Measurements from ENCODE around the gene KLF17. TPM values are rescaled to one million over a fixed set of nuclear protein-coding genes. Genes with fewer than 3 reads are reported as not detected.
"Not testable (repeated sequence)": the region's sequence is repeated elsewhere in the genome, so short reads cannot be mapped to it uniquely, and the experiment has no call there.

Gene KLF17
- total RNA-seq, 1 donor from 2014 or later = 0.23 TPM

DNA sequence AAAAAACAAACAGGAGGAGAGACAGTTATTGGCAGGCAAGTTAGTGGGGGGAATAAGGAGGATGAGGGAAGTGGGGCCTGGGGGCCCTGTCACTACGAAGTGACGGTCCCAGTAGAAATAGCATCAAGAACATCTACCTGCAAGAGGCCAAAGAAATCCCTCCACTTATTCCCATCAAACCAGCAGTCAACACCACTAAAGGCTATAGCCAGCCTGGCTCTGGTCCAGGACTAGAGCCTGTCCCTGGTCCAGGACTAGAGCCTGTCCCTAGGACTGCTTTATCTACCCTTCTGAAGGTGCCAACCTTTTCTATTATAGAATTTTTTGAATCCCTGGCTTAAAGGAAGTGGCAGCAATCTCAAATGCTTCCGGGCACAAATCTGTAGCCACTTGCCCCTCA, 19.6 kb downstream of the KLF17 start:
- TF ChIP-seq, protein P1, sequence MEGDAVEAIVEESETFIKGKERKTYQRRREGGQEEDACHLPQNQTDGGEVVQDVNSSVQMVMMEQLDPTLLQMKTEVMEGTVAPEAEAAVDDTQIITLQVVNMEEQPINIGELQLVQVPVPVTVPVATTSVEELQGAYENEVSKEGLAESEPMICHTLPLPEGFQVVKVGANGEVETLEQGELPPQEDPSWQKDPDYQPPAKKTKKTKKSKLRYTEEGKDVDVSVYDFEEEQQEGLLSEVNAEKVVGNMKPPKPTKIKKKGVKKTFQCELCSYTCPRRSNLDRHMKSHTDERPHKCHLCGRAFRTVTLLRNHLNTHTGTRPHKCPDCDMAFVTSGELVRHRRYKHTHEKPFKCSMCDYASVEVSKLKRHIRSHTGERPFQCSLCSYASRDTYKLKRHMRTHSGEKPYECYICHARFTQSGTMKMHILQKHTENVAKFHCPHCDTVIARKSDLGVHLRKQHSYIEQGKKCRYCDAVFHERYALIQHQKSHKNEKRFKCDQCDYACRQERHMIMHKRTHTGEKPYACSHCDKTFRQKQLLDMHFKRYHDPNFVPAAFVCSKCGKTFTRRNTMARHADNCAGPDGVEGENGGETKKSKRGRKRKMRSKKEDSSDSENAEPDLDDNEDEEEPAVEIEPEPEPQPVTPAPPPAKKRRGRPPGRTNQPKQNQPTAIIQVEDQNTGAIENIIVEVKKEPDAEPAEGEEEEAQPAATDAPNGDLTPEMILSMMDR (IDR thresholded peaks at IDR 0.05; ENCODE audit: unreplicated experiment) = no peak
- Mint-ChIP-seq H3K4me3 (ENCODE audit: unreplicated experiment) (no peak overlapping the region), H3K4me1 (ENCODE audit: unreplicated experiment) (peaks cover 4% of the 10 kb centered on the region), H3K27ac (ENCODE audit: unreplicated experiment) (no peak overlapping the region), H3K36me3 (ENCODE audit: low read depth, unreplicated experiment) (no peaks in the 10 kb centered on the region), H3K9me3 (ENCODE audit: unreplicated experiment) (no peaks in the 10 kb centered on the region), H3K27me3 (ENCODE audit: unreplicated experiment) (peaks cover 1% of the 10 kb centered on the region)
- no peak for DNase-seq (ENCODE audit: low spot score)

DNA sequence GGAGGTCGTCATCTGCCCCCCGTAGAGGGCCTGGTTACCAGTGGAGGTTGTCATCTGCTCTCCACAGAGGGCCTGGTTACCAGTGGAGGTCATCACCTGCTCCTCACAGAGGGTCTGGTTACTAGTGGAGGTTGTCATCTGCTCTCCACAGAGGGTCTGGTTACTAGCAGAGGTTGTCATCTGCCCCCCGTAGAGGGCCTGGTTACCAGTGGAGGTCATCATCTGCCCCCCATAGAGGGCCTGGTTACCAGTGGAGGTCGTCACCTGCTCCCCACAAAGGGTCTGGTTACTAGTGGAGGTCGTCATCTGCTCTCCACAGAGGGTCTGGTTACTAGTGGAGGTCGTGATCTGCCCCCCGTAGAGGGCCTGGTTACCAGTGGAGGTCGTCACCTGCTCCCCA, 20.9 kb downstream of the KLF17 start:
- not testable (repeated sequence) for H3K9me3 Mint-ChIP-seq (ENCODE audit: unreplicated experiment); H3K27ac Mint-ChIP-seq (ENCODE audit: unreplicated experiment); H3K4me1 Mint-ChIP-seq (ENCODE audit: unreplicated experiment); H3K4me3 Mint-ChIP-seq (ENCODE audit: unreplicated experiment); H3K27me3 Mint-ChIP-seq (ENCODE audit: unreplicated experiment); DNase-seq (ENCODE audit: low spot score); H3K36me3 Mint-ChIP-seq (ENCODE audit: low read depth, unreplicated experiment)

DNA sequence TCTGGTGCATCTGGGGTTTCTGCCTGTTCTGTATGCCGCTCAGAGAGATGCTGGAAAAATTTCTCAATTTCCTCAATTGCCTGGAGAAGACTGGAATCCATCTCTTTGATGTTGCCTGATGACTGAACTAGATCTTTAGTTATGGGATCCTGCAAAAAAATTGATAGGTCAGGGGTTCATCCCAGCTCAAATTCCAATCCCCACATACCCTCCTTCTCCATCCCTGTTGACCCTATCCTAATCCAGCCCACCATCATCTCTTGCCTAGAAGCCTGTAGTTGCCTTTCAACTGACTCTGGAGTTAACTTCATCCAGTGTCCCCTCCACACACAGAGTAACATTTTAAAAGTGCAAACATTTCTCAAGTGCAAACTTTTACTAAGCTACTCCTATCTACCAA, 22.9 kb downstream of the KLF17 start, which contains the start of gene KLF18:
Gene KLF18 (minus strand): TSS at position 101 of the 400 bp plus-strand sequence. CDS start 0 bp downstream, at position 101.
- no peak within 1 kb of the TSS for H3K27ac Mint-ChIP-seq (ENCODE audit: unreplicated experiment)
- no peak for DNase-seq (ENCODE audit: low spot score)
- H3K9me3 Mint-ChIP-seq (ENCODE audit: unreplicated experiment) = no peaks in the 10 kb centered on the region
- no peaks in the 10 kb centered on the region for H3K4me1 Mint-ChIP-seq (ENCODE audit: unreplicated experiment)
- no peaks in the 10 kb centered on the region for H3K36me3 Mint-ChIP-seq (ENCODE audit: low read depth, unreplicated experiment)
- H3K4me3 Mint-ChIP-seq (ENCODE audit: unreplicated experiment) = no peak within 1 kb of the TSS
- H3K27me3 Mint-ChIP-seq (ENCODE audit: unreplicated experiment) = peaks cover 1% of the 10 kb centered on the region
- TF ChIP-seq, protein P1 (IDR thresholded peaks at IDR 0.05; ENCODE audit: unreplicated experiment) = no peak

DNA sequence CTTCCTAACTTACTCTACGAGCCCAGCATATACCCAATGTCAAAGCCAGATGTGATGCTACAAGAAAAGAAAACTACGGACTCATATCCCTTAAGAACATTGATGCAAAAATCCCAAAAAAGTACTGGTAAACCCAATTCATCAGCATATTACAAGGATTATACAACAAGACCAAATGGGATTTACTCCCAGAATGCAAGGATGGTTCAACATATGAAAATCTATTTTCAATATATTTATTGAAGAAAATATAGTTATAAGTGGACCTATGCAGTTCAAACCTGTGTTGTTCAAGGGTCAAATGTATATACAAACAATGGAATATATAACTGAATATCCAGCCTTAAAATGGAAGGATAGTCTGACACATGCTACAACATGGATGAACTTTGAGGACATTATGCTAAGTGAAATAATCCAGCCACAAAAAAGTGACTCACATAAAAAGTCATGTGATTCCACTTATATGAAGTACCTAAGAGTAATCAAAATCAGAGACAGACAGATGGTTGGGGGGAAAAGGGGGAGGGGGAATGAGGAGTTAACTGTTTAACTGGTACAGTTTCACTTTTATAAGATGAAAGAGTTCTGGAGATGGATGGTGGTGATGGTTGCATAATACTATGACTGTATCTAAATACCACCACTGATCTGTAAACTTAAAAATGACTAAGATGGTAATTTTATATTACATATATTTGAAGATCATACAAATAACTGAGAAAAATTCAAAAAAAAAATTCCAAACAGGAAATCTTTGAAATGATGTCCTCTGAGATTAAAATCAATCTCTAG, 26.5 kb downstream of the KLF17 start:
- Mint-ChIP-seq H3K4me1 (ENCODE audit: unreplicated experiment) (no peaks in the 10 kb centered on the region), H3K36me3 (ENCODE audit: low read depth, unreplicated experiment) (no peaks in the 10 kb centered on the region), H3K27me3 (ENCODE audit: unreplicated experiment) (peaks cover 1% of the 10 kb centered on the region), H3K27ac (ENCODE audit: unreplicated experiment) (no peak overlapping the region), H3K4me3 (ENCODE audit: unreplicated experiment) (no peak overlapping the region), H3K9me3 (ENCODE audit: unreplicated experiment) (no peaks in the 10 kb centered on the region)
- no peak for DNase-seq (ENCODE audit: low spot score)
- TF ChIP-seq, protein P1 (IDR thresholded peaks at IDR 0.05; ENCODE audit: unreplicated experiment) = no peak

DNA sequence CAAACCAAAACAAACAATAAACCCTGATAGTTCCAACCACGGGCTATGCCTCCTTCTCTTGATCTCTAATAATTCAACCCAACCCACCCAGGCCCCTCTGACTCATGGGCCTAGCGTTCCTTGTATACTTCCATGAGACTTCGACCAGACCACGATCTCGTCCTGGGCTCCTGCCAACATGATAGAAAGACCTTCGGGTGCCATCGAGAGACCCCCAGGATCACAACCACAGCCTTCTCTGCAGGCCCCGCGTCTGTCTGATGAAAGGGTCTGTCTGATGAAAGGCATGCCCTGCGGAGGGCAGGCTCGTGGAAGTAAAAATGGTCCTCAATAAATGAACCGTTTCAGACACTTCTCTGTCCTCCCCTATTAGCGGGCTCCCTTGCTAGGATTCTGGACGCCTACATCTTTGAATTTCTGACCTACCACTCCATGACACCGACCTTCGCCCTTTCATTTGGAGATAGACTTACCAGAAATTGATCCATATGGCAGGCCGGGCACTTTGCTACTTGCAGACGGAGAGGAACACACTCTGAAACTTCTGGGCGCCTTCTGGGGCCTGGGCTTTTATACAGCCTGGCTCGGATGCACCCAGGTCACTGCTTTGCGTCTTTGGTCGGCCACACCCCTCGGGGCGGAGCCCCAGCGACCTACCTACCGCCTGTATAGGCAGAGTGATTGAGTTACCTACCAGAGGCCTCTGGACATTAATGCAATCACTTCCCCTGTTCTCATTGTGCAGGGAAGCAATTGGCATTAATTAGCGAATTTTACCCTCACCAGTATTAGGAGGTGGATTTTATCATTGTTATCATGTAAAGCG, 28.1 kb downstream of the KLF17 start:
- TF ChIP-seq, protein P1 (IDR thresholded peaks at IDR 0.05; ENCODE audit: unreplicated experiment) = no peak
- no peaks in the 10 kb centered on the region for H3K4me1 Mint-ChIP-seq (ENCODE audit: unreplicated experiment)
- H3K27me3 Mint-ChIP-seq (ENCODE audit: unreplicated experiment) = no peaks in the 10 kb centered on the region
- DNase-seq (ENCODE audit: low spot score) = no peak
- no peak overlapping the region for H3K27ac Mint-ChIP-seq (ENCODE audit: unreplicated experiment)
- H3K4me3 Mint-ChIP-seq (ENCODE audit: unreplicated experiment) = no peak overlapping the region
- H3K9me3 Mint-ChIP-seq (ENCODE audit: unreplicated experiment) = no peaks in the 10 kb centered on the region
- H3K36me3 Mint-ChIP-seq (ENCODE audit: low read depth, unreplicated experiment) = no peaks in the 10 kb centered on the region
